CD14-positive monocyte (primary cell): ENCODE data around the gene ADORA3. TPM values are rescaled to one million over a fixed set of nuclear protein-coding genes. Genes with fewer than 3 reads are reported as not detected.

ENCODE experiments used
- DNase-seq, 3 donors: peaks; one replicate each; pipeline ENCODE4 v3.0.0-alpha.2; 2011 to 2022
- H2AFZ ChIP-seq: 2 replicates; pipeline ENCODE4 v1.6.0; 2012; ENCODE audit warnings: mild to moderate bottlenecking, low read depth, low read length, inconsistent platforms; ENCODE audit not compliant: insufficient read depth, poor library complexity, severe bottlenecking
- H3K27ac ChIP-seq, 2 donors: 1 replicate in 1 of 2; 2 replicates in 1 of 2; pipeline ENCODE4 v1.5.1; 2012 to 2013; ENCODE audit warnings: low read length in 2 of 2, control low read depth in 1 of 2, inconsistent platforms in 1 of 2, low read depth in 1 of 2, mild to moderate bottlenecking in 1 of 2
- H3K27me3 ChIP-seq, 2 donors: one replicate each; pipeline versions ENCODE4 v1.6.0 to v1.6.1; 2011 to 2013; ENCODE audit warnings: low read length in 2 of 2; ENCODE audit not compliant: control insufficient read depth in 2 of 2, insufficient read depth in 2 of 2
- H3K36me3 ChIP-seq, 2 donors: replicated peaks in 1 of 2; 1 replicate in 1 of 2; 2 replicates in 1 of 2; pipeline versions ENCODE4 v1.5.1 to v1.6.1; 2012 to 2013; ENCODE audit warnings: low read length in 2 of 2, control low read depth in 1 of 2, inconsistent platforms in 1 of 2, mild to moderate bottlenecking in 1 of 2; ENCODE audit not compliant: insufficient read depth in 2 of 2, control insufficient read depth in 1 of 2
- H3K4me1 ChIP-seq, 2 donors: 1 replicate in 1 of 2; 2 replicates in 1 of 2; pipeline versions ENCODE4 v1.5.1 to v1.6.1; 2012 to 2013; ENCODE audit warnings: low read length in 2 of 2, control low read depth in 1 of 2, inconsistent platforms in 1 of 2, mild to moderate bottlenecking in 1 of 2, moderate library complexity in 1 of 2; ENCODE audit not compliant: insufficient read depth in 2 of 2, control insufficient read depth in 1 of 2
- H3K4me2 ChIP-seq: replicated peaks from 2 replicates; pipeline ENCODE3; 2012; ENCODE audit warnings: low read length, moderate library complexity, mild to moderate bottlenecking; ENCODE audit not compliant: poor library complexity, severe bottlenecking; ENCODE audit errors: extremely low read depth
- H3K4me3 ChIP-seq, 3 experiments: fragments of 200-600 bp in 1 of 3; sonication (generic) in 1 of 3; replicated peaks in 1 of 3; 1 replicate in 2 of 3; 2 replicates in 1 of 3; pipeline ENCODE4 v1.5.1; 2011 to 2013; ENCODE audit warnings: low read length in 3 of 3, mild to moderate bottlenecking in 3 of 3, control low read depth in 2 of 3, low read depth in 2 of 3, inconsistent platforms in 1 of 3, moderate library complexity in 1 of 3
- H3K79me2 ChIP-seq: 2 replicates; pipeline ENCODE4 v1.6.0; 2012; ENCODE audit warnings: mild to moderate bottlenecking, control low read depth, inconsistent platforms, low read length, moderate library complexity; ENCODE audit not compliant: insufficient read depth
- H3K9ac ChIP-seq: 2 replicates; pipeline ENCODE4 v1.6.0; 2017; ENCODE audit warnings: low read length, mild to moderate bottlenecking; ENCODE audit not compliant: insufficient read depth, poor library complexity, severe bottlenecking
- H3K9me3 ChIP-seq, 2 donors: replicated peaks in 1 of 2; 1 replicate in 1 of 2; 2 replicates in 1 of 2; pipeline versions ENCODE4 v1.5.1 to v1.6.1; 2012 to 2013; ENCODE audit warnings: low read length in 2 of 2, control low read depth in 1 of 2; ENCODE audit not compliant: control insufficient read depth in 1 of 2, insufficient read depth in 1 of 2
- H4K20me1 ChIP-seq: 2 replicates; pipeline ENCODE4 v1.6.0; 2012; ENCODE audit warnings: mild to moderate bottlenecking, low read length, control low read depth, moderate library complexity; ENCODE audit not compliant: insufficient read depth
- H3K27ac Mint-ChIP-seq, 7 donors: one replicate each; pipeline ENCODE4 v1.8.0; 2020; ENCODE audit warnings: mild to moderate bottlenecking in 7 of 7, mixed read lengths in 7 of 7, moderate library complexity in 6 of 7, inconsistent platforms in 2 of 7
- H3K27me3 Mint-ChIP-seq, 3 donors: one replicate each; pipeline ENCODE4 v1.8.0; 2021 to 2022; ENCODE audit warnings: low read depth in 3 of 3, mild to moderate bottlenecking in 3 of 3, mixed read lengths in 3 of 3, moderate library complexity in 3 of 3, inconsistent platforms in 1 of 3
- H3K36me3 Mint-ChIP-seq, 2 donors: one replicate each; pipeline ENCODE4 v1.8.0; 2020; ENCODE audit warnings: mixed read lengths in 2 of 2, inconsistent platforms in 1 of 2, mild to moderate bottlenecking in 1 of 2
- H3K4me1 Mint-ChIP-seq: one replicate; pipeline ENCODE4 v1.8.0; 2020; ENCODE audit warnings: mild to moderate bottlenecking, mixed read lengths
- H3K4me3 Mint-ChIP-seq, 2 donors: one replicate each; pipeline ENCODE4 v1.8.0; 2020; ENCODE audit warnings: mild to moderate bottlenecking in 2 of 2, mixed read lengths in 2 of 2, moderate library complexity in 1 of 2
- H3K9me3 Mint-ChIP-seq, 7 donors: one replicate each; pipeline ENCODE4 v1.8.0; 2020 to 2022; ENCODE audit warnings: mixed read lengths in 7 of 7, mild to moderate bottlenecking in 6 of 7, moderate library complexity in 6 of 7, inconsistent platforms in 2 of 7
- WGBS: methylation state at CpG from one replicate; pipeline ENCODE4 v1.1.5; 2013; ENCODE audit warnings: missing lambda C conversion rate; ENCODE audit not compliant: insufficient coverage; 5-methylcytosine and 5-hydroxymethylcytosine counted together
- intact Hi-C, 2 donors: fragments of 100-400 bp; cut with micrococcal nuclease; formaldehyde crosslinking; loops; one replicate each; pipeline versions ENCODE4 v1.15.0 to v1.15.1; 2023
- polyA plus RNA-seq, 3 donors: library from polyadenylated mRNA; depleted of rRNA in 1 of 3; unstranded in 2 of 3; stranded (reverse) in 1 of 3; fragments of 300-500 nt in 2 of 3; fragments of >200 nt in 1 of 3; fragmentation: Illumina TruSeq in 2 of 3; gene quantifications; 1 replicate in 2 of 3; 2 replicates in 1 of 3; pipeline ENCODE4 v1.2.3, GENCODE V29; 2012 to 2021
- TF ChIP-seq, protein P1 (sequence below): fragments of 200-600 bp; IDR thresholded peaks from one replicate; pipeline ENCODE4 v1.8.0; 2022; ENCODE audit warnings: antibody characterized with exemption, mild to moderate bottlenecking

Gene ADORA3
- polyA plus RNA-seq, 3 donors, result 1.1 to 2.7 (median 1.2) TPM

DNA sequence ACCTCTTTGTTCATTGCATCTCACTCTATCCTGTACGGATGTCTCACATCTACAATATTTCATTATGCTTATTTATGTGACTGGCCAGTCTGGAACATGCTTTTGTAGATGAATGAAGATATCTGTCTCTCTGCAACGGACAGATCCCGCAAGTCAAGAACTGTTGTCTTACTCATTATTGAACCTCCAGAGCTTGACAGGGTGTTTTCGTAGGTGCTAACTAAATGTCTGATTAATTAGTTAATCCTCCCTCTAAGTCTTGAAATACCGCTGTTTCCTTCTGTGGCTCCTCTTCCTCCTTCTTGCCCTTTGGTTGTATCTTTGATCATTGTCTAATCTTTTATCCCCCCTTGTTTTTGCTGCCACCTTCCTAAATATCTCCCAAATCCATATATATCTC is 32.8 kb downstream of the ADORA3 start:
- H4K20me1 ChIP-seq, result no peaks in the 10 kb centered on the region
- peak overlapping the region; percentile 18 for H2AFZ ChIP-seq
- peaks cover 17% of the 10 kb centered on the region in 2 donors for H3K36me3 Mint-ChIP-seq
- H3K27me3 Mint-ChIP-seq, result no peaks in the 10 kb centered on the region
- H3K9me3 Mint-ChIP-seq, result no peaks in the 10 kb centered on the region
- peaks cover 15% of the 10 kb centered on the region for H3K4me1 Mint-ChIP-seq
- H3K4me2 ChIP-seq, result peak overlapping the region; percentile 68
- H3K9me3 ChIP-seq, result no peaks in the 10 kb centered on the region
- WGBS, result 20% methylated on average over 1 of the region's 5 CpGs
- H3K79me2 ChIP-seq, result peaks cover 36% of the 10 kb centered on the region
- peak in 1 of 3 donors; percentile 18 for DNase-seq
- intact Hi-C loops, result loop anchor here (5.0 kb wide), 1 partner anchor 37 kb away; no protein-coding TSS in a partner anchor
- TF ChIP-seq, protein P1, sequence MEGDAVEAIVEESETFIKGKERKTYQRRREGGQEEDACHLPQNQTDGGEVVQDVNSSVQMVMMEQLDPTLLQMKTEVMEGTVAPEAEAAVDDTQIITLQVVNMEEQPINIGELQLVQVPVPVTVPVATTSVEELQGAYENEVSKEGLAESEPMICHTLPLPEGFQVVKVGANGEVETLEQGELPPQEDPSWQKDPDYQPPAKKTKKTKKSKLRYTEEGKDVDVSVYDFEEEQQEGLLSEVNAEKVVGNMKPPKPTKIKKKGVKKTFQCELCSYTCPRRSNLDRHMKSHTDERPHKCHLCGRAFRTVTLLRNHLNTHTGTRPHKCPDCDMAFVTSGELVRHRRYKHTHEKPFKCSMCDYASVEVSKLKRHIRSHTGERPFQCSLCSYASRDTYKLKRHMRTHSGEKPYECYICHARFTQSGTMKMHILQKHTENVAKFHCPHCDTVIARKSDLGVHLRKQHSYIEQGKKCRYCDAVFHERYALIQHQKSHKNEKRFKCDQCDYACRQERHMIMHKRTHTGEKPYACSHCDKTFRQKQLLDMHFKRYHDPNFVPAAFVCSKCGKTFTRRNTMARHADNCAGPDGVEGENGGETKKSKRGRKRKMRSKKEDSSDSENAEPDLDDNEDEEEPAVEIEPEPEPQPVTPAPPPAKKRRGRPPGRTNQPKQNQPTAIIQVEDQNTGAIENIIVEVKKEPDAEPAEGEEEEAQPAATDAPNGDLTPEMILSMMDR, result no peak
- H3K4me3 Mint-ChIP-seq, result no peak overlapping the region
- H3K36me3 ChIP-seq, result peaks cover 4 to 21% of the 10 kb centered on the region in 2 donors
- peak overlapping the region; percentile 38 for H3K9ac ChIP-seq
- no peak overlapping the region for H3K27ac Mint-ChIP-seq
- peaks cover 49 to 57% of the 10 kb centered on the region in 2 donors for H3K4me1 ChIP-seq
- peak overlapping the region; percentile 66 to 96 for H3K27ac ChIP-seq
- no peaks in the 10 kb centered on the region for H3K27me3 ChIP-seq
- H3K4me3 ChIP-seq, result peak overlapping the region in 2 of 3 experiments; percentile 34 to 66

GRCh38 chr1:111469539-111469938 is 33.9 kb downstream of the ADORA3 start:
- Histone ChIP-seq H3K4me3 (no peak overlapping the region), H3K9ac (no peak overlapping the region), H3K4me2 (no peak overlapping the region), H2AFZ (no peak overlapping the region), H4K20me1 (no peaks in the 10 kb centered on the region), H3K4me1 (peaks cover 45 to 46% of the 10 kb centered on the region in 2 donors), H3K79me2 (peaks cover 25% of the 10 kb centered on the region), H3K36me3 (peaks cover 4 to 21% of the 10 kb centered on the region in 2 donors), H3K9me3 (no peaks in the 10 kb centered on the region), H3K27me3 (no peaks in the 10 kb centered on the region), H3K27ac (peak overlapping the region in 1 of 2 donors; percentile 96)
- Mint-ChIP-seq H3K9me3 (no peaks in the 10 kb centered on the region), H3K4me3 (no peak overlapping the region), H3K4me1 (peaks cover 6% of the 10 kb centered on the region), H3K36me3 (peaks cover 15 to 22% of the 10 kb centered on the region in 2 donors), H3K27me3 (no peaks in the 10 kb centered on the region), H3K27ac (no peak overlapping the region)
- no peak for DNase-seq
- TF ChIP-seq, protein P1, result no peak
- intact Hi-C loops, result no loop called here
